GM19328 (cell line): ENCODE measurements around the gene HECW1.
"Not testable (repeated sequence)": the region's sequence is repeated elsewhere in the genome, so short reads cannot be mapped to it uniquely, and the experiment has no call there.

ENCODE experiments used
- ATAC-seq: cut with Tn5 transposase; IDR thresholded peaks from one replicate; pipeline ENCODE4 v1.9.1; 2021; ENCODE audit warnings: mild to moderate bottlenecking, moderate library complexity; ENCODE audit not compliant: unreplicated experiment

The HECW1 gene

GRCh38 chr7:43112459-43112940 lies at the start of gene HECW1:
TSS of gene HECW1 (plus strand) at chr7:43112647. CDS start at chr7:43243906, 131,259 bp downstream.
- no peak for ATAC-seq

- ATAC-seq = no peak
These were observed 40.8 kb upstream of the HECW1 start for GRCh38 chr7:43071604-43072003.

DNA sequence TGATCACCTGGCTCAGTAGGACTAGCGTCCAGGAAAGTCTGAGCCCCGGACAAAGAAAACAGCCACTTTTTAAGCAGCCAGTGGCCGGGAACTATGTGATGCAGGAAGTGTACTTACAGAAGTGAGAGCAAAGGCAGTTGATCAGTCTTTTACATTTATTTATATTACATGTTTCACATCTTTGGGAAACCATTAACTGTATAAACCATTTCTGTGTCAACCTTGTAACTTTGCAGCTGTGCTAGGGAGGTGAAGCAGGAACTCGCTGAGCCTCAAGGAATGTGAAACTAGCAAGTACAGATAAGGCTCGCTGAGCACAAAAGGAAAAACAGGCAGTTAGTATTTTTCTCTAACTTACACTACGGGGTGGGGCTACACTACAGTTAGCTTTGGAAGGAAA lies 39.9 kb upstream of the HECW1 start:
- ATAC-seq = no peak

DNA sequence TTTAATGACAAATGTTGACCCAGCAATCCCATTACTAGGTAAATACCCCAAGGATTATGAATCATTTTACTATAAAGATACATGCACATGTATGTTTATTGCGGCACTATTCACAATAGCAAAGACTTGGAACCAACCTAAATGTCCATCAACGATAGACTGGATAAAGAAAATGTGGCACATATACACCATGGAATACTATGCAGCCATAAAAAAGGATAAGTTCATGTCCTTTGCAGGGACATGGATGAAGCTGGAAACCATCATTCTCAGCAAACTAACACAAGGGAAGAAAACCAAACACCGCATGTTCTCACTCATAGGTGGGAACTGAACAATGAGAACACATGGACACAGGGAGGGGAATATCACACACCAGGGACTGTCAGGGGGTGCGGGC lies 38.6 kb upstream of the HECW1 start:
- not testable (repeated sequence) for ATAC-seq

GRCh38 chr7:43076189-43076605 lies 36.2 kb upstream of the HECW1 start:
- no peak for ATAC-seq

DNA sequence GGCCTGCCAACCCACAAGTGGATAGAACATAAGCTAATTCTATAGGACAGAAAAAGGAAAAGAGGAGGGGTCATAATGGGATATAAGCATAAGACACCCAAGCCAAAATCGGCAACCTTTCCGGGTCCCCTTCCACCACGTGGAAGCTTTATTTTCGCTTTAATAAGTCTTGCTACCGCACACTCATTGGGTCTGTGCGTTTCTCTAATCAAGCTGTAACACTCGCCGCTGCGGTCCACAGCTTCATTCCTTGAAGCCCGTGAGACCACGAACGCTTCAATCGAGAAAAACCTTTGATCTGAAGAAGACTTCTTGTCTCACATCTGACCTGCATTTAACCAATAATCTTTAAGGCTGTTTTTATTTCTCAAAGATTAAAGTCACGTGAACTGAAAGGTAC lies 35.8 kb upstream of the HECW1 start:
- no peak for ATAC-seq

- no peak for ATAC-seq
These were observed 35.2 kb upstream of the HECW1 start for GRCh38 chr7:43077285-43077684.

DNA sequence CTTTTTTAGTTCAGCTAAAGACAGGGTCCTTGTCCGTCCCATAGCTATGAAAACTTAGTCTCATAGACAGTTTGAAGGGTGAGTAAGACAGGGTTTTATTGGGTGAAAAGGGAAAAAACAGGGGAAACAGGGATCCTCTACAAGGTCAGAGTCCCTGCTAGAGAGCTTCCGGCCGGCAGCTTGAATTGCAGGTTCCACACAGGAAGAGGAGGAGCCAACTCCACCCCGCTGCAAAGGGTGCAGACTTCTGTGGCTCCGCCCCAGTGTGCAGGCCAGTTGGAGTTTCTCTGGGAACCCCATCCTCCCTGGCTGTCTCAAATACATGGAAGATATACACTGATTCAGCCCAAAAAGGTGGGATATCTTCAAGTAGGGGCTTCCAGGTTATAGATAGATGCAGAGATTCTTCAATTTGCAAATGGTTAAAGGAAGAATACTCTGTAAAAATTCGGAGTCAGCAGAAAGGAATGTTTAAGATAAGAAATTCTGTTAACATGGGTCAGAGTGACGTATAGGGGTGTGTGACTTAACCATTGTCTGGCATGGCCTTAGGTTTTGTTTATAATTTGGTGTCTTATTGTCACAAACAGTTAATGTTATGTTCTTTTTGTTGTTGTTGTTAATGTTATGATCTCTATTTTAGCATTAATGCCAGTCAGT lies 34.6 kb upstream of the HECW1 start:
- ATAC-seq = no peak

- no peak for ATAC-seq
These were observed 33.7 kb upstream of the HECW1 start for GRCh38 chr7:43078794-43079193.

DNA sequence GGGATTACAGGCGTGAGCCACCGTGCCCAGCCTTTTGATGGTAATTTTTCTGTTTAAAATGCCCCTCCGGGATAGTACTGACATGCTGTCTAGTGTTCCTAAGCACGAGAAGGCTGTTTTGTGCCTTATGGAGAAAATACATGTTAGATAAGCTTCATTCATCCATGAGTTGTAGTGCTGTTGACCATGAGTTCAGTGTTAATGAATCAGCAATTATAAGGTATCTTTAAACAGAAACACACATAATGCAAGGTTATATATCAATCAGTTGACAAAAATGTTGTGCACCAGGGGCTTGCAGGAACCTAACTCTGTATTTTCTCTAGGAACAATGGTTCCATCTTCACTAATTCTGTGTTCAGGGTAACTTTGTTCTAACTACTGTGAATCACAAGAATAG lies 30.8 kb upstream of the HECW1 start:
- no peak for ATAC-seq

DNA sequence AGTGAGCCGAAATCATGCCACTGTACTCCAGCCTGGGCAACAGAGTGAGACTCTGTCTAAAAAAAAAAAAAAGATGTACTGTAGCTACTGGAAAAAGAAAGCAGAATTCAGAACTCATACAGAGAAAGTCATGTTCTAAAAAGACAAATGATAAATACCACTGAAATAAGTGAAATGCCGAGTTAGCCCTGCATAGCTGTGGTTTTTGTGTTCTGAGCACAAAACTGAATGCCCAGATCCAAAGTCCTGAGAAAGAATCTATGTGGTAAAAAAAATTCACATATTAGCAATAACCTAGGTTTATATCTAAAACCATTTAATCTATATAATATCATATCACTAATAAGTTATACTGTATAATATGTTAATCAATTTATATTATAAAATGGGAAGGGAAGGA lies 29.3 kb upstream of the HECW1 start:
- ATAC-seq = no peak

DNA sequence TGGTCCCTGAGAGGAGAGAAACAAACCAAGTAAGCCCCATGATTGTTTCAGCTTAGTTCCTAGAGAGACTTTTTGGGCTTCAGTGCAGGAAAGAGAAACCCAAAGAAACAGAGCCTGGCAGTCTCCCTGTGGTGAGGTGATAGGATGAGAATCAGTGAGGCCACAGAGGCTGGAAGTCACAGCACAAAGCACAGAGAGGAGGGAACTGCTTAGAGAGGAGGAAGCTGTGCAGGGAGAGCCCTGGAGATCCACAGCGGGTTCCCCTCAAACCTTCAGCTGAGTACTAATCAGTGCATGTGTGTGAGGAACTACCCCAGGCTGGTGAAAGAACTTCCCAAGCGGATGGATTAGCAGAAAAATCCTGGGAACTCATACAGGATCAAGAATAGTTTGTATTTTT lies 27.4 kb upstream of the HECW1 start:
- ATAC-seq = no peak

DNA sequence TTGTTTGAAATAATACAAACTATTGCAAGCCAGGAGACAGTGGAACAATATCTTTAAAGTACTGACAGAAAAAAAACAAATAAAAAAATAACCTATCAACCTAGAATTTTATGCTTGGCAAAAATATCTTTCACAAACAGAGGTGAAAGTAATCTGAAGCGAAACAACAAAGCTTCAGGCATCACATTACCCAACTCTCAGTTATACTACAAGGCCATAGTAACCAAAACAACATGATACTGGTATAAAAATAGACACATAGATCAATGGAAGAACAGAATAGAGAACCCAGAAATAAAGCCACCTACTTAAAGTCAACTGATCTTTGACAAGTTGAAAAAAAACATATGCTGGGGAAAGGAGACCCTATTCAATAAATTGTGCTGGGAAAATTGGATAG lies 26.5 kb upstream of the HECW1 start:
- no peak for ATAC-seq

DNA sequence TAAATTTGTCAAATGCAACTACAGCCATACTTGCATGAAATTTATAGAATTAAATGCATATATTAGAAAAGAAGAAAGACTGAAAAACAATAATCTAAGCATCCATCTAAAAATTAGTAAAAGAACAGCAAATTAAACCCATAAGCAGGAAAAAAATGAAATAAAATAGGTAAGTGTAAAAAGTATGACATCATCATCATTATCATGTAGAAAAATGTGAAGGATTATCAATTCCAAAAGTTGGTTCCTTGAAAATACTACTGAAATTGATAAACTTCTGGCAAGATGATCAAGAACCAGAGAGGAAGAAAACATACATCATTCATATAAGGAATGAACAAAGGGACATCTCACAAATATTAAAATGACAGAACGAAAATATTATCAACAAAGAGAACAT lies 19.6 kb upstream of the HECW1 start:
- ATAC-seq = no peak

- no peak for ATAC-seq
These were observed 15.6 kb upstream of the HECW1 start for GRCh38 chr7:43096875-43097274.

DNA sequence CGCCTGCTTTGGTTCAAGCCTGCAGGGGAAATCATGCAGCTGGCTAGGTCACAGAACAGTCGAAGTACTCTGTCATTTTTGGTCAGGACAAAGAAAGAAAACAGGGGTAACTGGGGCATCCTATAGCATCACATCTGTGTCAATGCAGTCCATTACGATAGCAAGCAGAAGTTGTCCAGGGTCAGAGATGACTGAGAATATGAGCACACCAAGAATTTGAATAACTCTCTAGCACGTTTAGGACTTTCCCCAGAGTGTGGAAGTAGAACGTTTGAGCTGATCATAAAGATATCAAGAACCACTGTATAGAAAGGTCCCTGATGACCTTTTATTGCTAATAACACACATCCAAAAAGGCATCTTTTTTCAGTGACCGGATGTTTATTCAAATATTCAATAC lies 12.7 kb upstream of the HECW1 start:
- no peak for ATAC-seq

DNA sequence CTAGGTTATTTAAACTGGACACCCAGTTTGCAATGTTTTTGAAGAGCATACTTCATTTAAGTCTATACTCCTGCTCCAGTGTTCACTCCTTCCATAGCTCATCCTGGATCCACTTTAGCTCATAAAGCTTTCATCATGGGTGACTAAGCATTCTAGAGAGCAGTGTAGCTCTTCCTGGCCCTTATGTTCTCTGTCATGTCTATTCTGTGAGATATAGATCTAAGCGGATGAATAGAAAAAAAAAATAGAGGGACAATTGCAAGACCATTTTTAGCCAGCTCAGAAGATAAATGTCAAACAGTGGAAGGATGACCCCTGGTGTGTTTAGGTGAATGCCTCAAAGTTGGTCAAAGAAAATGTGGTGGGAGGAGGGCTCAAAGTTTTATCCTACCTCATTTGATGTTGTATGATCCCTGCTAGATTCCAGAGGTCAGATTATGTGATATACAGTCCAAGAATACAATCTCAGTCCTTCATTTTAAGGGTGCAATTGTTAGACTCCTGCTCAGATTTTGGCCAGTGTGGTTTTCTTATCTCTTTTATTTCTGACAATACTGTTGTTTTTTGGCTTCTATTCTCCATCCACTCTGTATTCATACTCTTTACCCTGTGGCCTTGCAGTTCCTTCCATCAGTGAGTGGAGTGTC lies 7.5 kb upstream of the HECW1 start:
- no peak for ATAC-seq

- no peak for ATAC-seq
These were observed 6.8 kb upstream of the HECW1 start for GRCh38 chr7:43105521-43106120.

DNA sequence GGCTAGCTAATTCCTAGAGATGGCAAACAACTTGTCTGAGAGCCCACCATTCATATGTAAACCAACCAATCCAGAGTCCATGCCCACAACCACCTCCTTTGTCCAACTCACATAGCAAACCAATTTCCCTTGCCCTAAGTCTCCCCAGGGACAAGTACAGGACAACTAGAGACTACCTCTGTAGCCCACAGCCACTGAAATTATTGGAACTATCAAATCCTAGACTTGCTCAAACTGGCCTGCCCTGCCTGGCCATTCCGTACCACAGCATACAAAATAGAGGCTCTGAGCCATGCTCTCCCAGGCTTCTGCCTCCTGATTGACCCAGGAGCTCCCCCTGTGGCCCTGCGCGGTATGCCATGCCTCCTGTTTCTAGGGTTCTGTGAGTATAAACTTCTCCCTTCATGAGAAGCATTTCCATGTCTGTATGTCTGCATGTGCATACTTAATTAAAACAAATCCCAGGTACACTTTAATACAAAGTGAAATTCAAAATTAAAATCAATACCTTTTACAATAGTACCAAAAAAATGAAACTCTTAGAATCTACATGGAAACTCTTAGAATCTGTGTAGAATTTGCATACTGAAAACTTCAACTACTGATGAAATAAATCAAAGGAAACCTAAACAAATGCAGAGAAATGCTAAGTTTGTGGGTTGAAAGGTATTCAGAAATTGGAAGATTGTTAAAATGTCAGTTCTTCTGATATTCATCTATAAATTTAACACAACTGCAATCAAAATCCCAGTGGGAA lies 4.0 kb upstream of the HECW1 start:
- ATAC-seq = peak; percentile 91

DNA sequence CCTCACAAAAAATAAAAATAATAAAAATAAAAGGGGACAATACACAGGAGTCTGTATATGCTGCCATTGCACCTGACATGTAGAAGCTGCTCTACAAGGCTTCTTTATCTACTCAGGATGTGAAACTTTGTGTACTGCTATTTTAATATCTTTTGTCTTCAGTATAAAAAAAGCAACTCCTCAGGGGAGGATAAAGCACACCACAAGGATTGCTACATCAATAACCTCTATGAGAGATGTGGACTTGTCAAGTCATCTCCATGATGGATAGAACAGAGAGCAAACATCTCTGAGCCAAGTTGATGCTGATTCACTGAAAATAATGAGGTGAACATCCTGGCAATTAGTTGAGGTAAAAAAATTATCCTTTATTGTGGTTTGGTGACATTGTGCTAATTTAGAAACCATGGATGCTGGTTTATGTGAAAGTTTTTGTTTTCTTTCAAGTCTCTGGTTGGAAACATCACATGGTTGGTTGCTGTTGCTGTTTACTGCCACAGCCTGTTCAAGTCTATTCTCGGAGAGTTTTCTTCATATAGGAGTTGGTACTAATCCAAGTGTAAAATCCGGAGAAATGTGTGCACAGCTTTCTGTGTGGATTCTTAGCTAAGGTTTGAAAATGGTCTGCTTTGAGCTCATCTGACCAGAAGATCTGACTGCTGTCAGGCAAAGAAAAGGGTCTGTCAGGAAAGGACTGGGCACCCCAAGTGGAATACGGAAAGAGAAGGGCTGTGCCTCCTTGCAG lies 1.5 kb upstream of the HECW1 start:
- ATAC-seq = no peak
